WTC11 (cell line): ENCODE results near the gene UGT1A9. TPM values are rescaled to one million over a fixed set of nuclear protein-coding genes. Genes with fewer than 3 reads are reported as not detected.

Source experiments
- ATAC-seq: fragments of 200-7000 bp; cut with Tn5 transposase; 2 replicates; pipeline ENCODE4 v1.10.0; 2021; ENCODE audit warnings: mild to moderate bottlenecking, moderate library complexity
- CTCF ChIA-PET: fragments of 300-600 bp; sonication (Branson Sonifier 250); formaldehyde crosslinking; loops from one replicate; lab custom pipeline; 2021; ENCODE audit warnings: antibody characterized with exemption; lab: Charles Lee
- POLR2A ChIA-PET: fragments of 350-600 bp; sonication (Branson Sonifier 250); formaldehyde crosslinking; loops from one replicate; lab custom pipeline; 2021; ENCODE audit warnings: antibody characterized with exemption; lab: Charles Lee
- DNase-seq: peaks from one replicate; pipeline ENCODE4 v3.0.0; 2021; ENCODE audit warnings: low spot score
- H3K27ac Mint-ChIP-seq: 2 replicates; pipeline ENCODE4 v1.8.0; 2021; ENCODE audit warnings: mixed read lengths
- H3K27me3 Mint-ChIP-seq: 2 replicates; pipeline ENCODE4 v1.8.0; 2021; ENCODE audit warnings: low read depth, mild to moderate bottlenecking, moderate library complexity, mixed read lengths
- H3K36me3 Mint-ChIP-seq: 2 replicates; pipeline ENCODE4 v1.8.0; 2021; ENCODE audit warnings: mixed read lengths
- H3K4me1 Mint-ChIP-seq: 2 replicates; pipeline ENCODE4 v1.8.0; 2022; ENCODE audit warnings: mixed read lengths
- H3K4me3 Mint-ChIP-seq: 2 replicates; pipeline ENCODE4 v1.8.0; 2021; ENCODE audit warnings: mild to moderate bottlenecking, moderate library complexity, mixed read lengths
- H3K9me3 Mint-ChIP-seq: 2 replicates; pipeline ENCODE4 v1.8.0; 2021; ENCODE audit warnings: mixed read lengths
- CREB1 ChIP-seq: sonication (generic); formaldehyde crosslinking; IDR thresholded peaks from 2 replicates; pipeline ENCODE4 v1.8.0; 2023; ENCODE audit warnings: mild to moderate bottlenecking, missing genetic modification reagents
- ELF4 ChIP-seq: sonication (generic); formaldehyde crosslinking; IDR thresholded peaks from 2 replicates; pipeline ENCODE4 v1.8.1; 2022; ENCODE audit warnings: low read depth, mild to moderate bottlenecking, moderate library complexity, missing genetic modification reagents
- EMX1 ChIP-seq: fragments of 250-450 bp; sonication (Bioruptor Pico); IDR thresholded peaks from 2 replicates; pipeline ENCODE4 v1.8.0; 2021; ENCODE audit warnings: mild to moderate bottlenecking
- FOXJ3 ChIP-seq: sonication (generic); formaldehyde crosslinking; IDR thresholded peaks from 2 replicates; pipeline ENCODE4 v1.9.0; 2021; ENCODE audit warnings: missing genetic modification reagents, mild to moderate bottlenecking, borderline replicate concordance
- GTF2I ChIP-seq: fragments of 250-450 bp; sonication (Bioruptor Pico); conservative IDR thresholded peaks from 2 replicates; pipeline ENCODE4 v1.4.0; 2021; ENCODE audit warnings: mild to moderate bottlenecking
- HMGA2 ChIP-seq: fragments of 250-450 bp; sonication (Bioruptor Pico); IDR thresholded peaks from 2 replicates; pipeline ENCODE4 v1.4.0; 2021; ENCODE audit warnings: mild to moderate bottlenecking, moderate library complexity
- JUN ChIP-seq: sonication (generic); formaldehyde crosslinking; IDR thresholded peaks from 2 replicates; pipeline ENCODE4 v1.8.0; 2023; ENCODE audit warnings: mild to moderate bottlenecking, missing genetic modification reagents
- SMAD3 ChIP-seq: sonication (generic); formaldehyde crosslinking; IDR thresholded peaks from 2 replicates; pipeline ENCODE4 v1.8.0; 2022; ENCODE audit warnings: missing genetic modification reagents, mild to moderate bottlenecking, borderline replicate concordance
- SOX15 ChIP-seq: fragments of 250-450 bp; sonication (Bioruptor Pico); IDR thresholded peaks from 2 replicates; pipeline ENCODE4 v1.9.0; 2021; ENCODE audit warnings: mild to moderate bottlenecking
- TEAD1 ChIP-seq: sonication (generic); formaldehyde crosslinking; IDR thresholded peaks from 2 replicates; pipeline ENCODE4 v1.8.0; 2022; ENCODE audit warnings: mild to moderate bottlenecking, missing genetic modification reagents
- total RNA-seq: library from RNA; stranded (reverse); gene quantifications from 3 replicates; pipeline ENCODE4 v1.2.3, GENCODE V29; 2021
- TF ChIP-seq, protein P1 (sequence below): sonication (generic); formaldehyde crosslinking; conservative IDR thresholded peaks from 2 replicates; pipeline ENCODE4 v1.8.1; 2023; ENCODE audit warnings: mild to moderate bottlenecking, low read depth, missing genetic modification reagents, moderate library complexity
- TF ChIP-seq, protein P2 (sequence below): fragments of 200-600 bp; IDR thresholded peaks from 2 replicates; pipeline ENCODE4 v1.8.0; 2022; ENCODE audit warnings: antibody characterized with exemption
- TF ChIP-seq, protein P3 (sequence below): fragments of 250-450 bp; sonication (Bioruptor Pico); IDR thresholded peaks from 2 replicates; pipeline ENCODE4 v1.9.0; 2021; ENCODE audit warnings: mild to moderate bottlenecking
- TF ChIP-seq, protein P4 (sequence below): fragments of 250-450 bp; sonication (Bioruptor Pico); conservative IDR thresholded peaks from 2 replicates; pipeline ENCODE4 v1.9.0; 2021; ENCODE audit warnings: mild to moderate bottlenecking

Gene UGT1A9
- total RNA-seq, 1 experiment from 2014 or later, result not detected

DNA sequence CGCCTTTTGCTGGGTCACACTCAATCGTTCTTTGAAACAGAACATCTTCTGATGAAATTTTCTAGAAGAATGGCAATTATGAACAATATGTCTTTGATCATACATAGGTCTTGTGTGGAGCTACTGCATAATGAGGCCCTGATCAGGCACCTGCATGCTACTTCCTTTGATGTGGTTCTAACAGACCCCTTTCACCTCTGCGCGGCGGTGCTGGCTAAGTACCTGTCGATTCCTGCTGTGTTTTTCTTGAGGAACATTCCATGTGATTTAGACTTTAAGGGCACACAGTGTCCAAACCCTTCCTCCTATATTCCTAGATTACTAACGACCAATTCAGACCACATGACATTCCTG, 41.5 kb downstream of the UGT1A9 start:
- H3K9me3 Mint-ChIP-seq, result peaks cover 11% of the 10 kb centered on the region
- TF ChIP-seq ELF4 (CRISPR knock-in tag) (no peak), SMAD3 (CRISPR knock-in tag) (no peak), JUN (CRISPR knock-in tag) (no peak), FOXJ3 (no peak), TEAD1 (CRISPR knock-in tag) (no peak), EMX1 (CRISPR knock-in tag) (no peak)
- TF ChIP-seq, protein P1, sequence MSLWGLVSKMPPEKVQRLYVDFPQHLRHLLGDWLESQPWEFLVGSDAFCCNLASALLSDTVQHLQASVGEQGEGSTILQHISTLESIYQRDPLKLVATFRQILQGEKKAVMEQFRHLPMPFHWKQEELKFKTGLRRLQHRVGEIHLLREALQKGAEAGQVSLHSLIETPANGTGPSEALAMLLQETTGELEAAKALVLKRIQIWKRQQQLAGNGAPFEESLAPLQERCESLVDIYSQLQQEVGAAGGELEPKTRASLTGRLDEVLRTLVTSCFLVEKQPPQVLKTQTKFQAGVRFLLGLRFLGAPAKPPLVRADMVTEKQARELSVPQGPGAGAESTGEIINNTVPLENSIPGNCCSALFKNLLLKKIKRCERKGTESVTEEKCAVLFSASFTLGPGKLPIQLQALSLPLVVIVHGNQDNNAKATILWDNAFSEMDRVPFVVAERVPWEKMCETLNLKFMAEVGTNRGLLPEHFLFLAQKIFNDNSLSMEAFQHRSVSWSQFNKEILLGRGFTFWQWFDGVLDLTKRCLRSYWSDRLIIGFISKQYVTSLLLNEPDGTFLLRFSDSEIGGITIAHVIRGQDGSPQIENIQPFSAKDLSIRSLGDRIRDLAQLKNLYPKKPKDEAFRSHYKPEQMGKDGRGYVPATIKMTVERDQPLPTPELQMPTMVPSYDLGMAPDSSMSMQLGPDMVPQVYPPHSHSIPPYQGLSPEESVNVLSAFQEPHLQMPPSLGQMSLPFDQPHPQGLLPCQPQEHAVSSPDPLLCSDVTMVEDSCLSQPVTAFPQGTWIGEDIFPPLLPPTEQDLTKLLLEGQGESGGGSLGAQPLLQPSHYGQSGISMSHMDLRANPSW, result no peak
- TF ChIP-seq, protein P2, sequence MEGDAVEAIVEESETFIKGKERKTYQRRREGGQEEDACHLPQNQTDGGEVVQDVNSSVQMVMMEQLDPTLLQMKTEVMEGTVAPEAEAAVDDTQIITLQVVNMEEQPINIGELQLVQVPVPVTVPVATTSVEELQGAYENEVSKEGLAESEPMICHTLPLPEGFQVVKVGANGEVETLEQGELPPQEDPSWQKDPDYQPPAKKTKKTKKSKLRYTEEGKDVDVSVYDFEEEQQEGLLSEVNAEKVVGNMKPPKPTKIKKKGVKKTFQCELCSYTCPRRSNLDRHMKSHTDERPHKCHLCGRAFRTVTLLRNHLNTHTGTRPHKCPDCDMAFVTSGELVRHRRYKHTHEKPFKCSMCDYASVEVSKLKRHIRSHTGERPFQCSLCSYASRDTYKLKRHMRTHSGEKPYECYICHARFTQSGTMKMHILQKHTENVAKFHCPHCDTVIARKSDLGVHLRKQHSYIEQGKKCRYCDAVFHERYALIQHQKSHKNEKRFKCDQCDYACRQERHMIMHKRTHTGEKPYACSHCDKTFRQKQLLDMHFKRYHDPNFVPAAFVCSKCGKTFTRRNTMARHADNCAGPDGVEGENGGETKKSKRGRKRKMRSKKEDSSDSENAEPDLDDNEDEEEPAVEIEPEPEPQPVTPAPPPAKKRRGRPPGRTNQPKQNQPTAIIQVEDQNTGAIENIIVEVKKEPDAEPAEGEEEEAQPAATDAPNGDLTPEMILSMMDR, result no peak
- TF ChIP-seq, protein P3, sequence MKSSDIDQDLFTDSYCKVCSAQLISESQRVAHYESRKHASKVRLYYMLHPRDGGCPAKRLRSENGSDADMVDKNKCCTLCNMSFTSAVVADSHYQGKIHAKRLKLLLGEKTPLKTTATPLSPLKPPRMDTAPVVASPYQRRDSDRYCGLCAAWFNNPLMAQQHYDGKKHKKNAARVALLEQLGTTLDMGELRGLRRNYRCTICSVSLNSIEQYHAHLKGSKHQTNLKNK, result no peak
- H3K4me1 Mint-ChIP-seq, result peaks cover 4% of the 10 kb centered on the region; the same call in 1 of the 2 replicates
- DNase-seq, result no peak
- POLR2A ChIA-PET, result no interaction called here
- CTCF ChIA-PET, result interaction anchor here (2.7 to 3.2 kb wide), 2 partner anchors 14 to 265 kb away, joined by 7 to 19 read pairs; no protein-coding TSS in a partner anchor
- H3K36me3 Mint-ChIP-seq, result no peaks in the 10 kb centered on the region
- ATAC-seq, result no peak
- no peak overlapping the region for H3K4me3 Mint-ChIP-seq
- H3K27ac Mint-ChIP-seq, result no peak overlapping the region
- peaks cover under 1% of the 10 kb centered on the region; the same call in 1 of the 2 replicates for H3K27me3 Mint-ChIP-seq

DNA sequence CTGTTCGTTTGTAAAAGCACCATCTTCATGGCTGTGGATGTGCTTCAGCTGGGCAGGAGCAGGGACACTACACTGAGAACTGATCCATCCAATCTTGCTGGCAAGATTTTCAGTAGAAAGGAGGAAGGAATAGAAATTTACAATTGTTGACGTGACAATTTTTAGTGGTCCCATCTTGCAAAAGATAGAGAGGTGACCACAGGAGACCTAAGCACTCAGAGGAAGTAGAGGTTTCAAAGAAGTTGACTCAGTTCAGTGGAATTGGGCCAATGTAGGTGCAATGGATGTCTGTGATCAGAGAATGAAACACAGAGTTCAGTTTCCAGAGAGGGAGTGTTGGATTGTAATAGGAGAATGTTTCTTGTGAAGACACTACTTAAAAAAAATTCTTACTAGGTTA, 42.4 kb downstream of the UGT1A9 start:
- Mint-ChIP-seq H3K4me1 (peaks cover 4% of the 10 kb centered on the region; the same call in 1 of the 2 replicates), H3K27me3 (peaks cover 7% of the 10 kb centered on the region; the same call in 1 of the 2 replicates), H3K36me3 (no peaks in the 10 kb centered on the region), H3K9me3 (peaks cover 15% of the 10 kb centered on the region), H3K4me3 (no peak overlapping the region), H3K27ac (no peak overlapping the region)
- CTCF ChIA-PET, result no interaction called here
- DNase-seq (no peak), ATAC-seq (no peak)
- TF ChIP-seq CREB1 (CRISPR knock-in tag), result no peak
- TF ChIP-seq SOX15 (CRISPR knock-in tag), result no peak
- TF ChIP-seq GTF2I (CRISPR knock-in tag), result no peak
- TF ChIP-seq, protein P4, sequence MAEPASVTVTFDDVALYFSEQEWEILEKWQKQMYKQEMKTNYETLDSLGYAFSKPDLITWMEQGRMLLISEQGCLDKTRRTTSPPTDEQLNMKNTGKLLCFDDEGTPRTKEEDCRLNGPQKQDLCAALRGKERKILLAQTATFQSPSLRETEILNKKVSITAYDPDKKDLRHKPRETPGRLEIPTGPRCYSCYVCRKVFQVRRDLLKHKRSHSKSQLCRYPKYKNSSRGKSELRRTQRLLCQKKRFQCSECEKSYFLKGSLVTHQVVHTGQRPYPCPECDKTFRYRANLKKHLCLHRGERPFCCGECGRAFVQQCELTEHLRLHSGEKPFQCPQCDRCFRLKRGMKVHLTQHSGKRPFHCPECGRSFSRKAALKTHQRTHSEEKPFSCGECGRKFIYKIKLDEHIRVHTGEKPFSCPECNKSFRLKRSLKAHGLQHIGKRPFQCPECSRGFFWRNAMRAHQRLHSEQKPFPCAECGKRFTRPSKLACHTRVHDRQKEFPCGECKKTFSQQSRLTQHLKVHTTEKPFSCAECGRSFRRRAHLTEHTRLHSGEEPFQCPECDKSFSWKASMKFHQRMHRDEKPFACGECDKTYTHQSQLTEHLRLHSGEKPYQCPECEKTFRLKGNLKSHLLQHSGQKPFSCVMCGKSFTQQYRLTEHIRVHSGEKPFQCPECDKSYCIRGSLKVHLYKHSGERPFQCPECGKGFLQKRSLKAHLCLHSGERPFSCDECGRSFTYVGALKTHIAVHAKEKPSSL (CRISPR knock-in tag), result no peak
- POLR2A ChIA-PET, result no interaction called here

DNA sequence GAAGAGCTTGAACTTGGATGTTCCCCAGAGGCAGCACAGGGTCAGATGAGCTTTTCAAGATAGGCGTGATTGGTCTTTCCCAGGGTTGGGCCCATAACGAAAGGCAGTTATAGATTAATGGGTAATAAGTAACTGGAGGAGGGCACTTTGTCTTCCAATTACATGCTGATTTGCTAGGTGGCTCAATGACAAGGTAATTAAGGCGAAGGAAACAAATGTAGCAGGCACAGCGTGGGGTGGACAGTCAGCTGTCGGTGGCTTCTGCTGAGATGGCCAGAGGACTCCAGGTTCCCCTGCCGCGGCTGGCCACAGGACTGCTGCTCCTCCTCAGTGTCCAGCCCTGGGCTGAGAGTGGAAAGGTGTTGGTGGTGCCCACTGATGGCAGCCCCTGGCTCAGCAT, 46.9 kb downstream of the UGT1A9 start, which contains the start of gene UGT1A4:
Gene UGT1A4, plus strand, starts transcription at position 185 of the 400 bp plus-strand sequence. Its CDS starts 85 bp downstream, at position 270.
- Mint-ChIP-seq H3K4me3 (no peak within 1 kb of the TSS), H3K4me1 (no peaks in the 10 kb centered on the region), H3K27me3 (peaks cover 7% of the 10 kb centered on the region; the same call in 1 of the 2 replicates), H3K36me3 (no peaks in the 10 kb centered on the region), H3K9me3 (peaks cover 34% of the 10 kb centered on the region), H3K27ac (no peak within 1 kb of the TSS)
- TF ChIP-seq HMGA2 (CRISPR knock-in tag), result no peak
- CTCF ChIA-PET, result no interaction called here
- no peak for ATAC-seq
- no peak for DNase-seq
- POLR2A ChIA-PET, result no interaction called here
